Measurements from ENCODE around the gene RIMS1.

GRCh38 chr6:72245565-72245964 lies 359.2 kb downstream of the RIMS1 start:
- no peak for TF ChIP-seq CTCF (IDR thresholded peaks at IDR 0.05)
- TF ChIP-seq POLR2A (IDR thresholded peaks at IDR 0.05), result no peak
